Measurements from ENCODE around the gene DCLK3. TPM values are rescaled to one million over a fixed set of nuclear protein-coding genes. Genes with fewer than 3 reads are reported as not detected.

DCLK3 gene
- total and polyA plus RNA-seq, 4 donors = 0.04 to 0.80 (median 0.21) TPM

DNA sequence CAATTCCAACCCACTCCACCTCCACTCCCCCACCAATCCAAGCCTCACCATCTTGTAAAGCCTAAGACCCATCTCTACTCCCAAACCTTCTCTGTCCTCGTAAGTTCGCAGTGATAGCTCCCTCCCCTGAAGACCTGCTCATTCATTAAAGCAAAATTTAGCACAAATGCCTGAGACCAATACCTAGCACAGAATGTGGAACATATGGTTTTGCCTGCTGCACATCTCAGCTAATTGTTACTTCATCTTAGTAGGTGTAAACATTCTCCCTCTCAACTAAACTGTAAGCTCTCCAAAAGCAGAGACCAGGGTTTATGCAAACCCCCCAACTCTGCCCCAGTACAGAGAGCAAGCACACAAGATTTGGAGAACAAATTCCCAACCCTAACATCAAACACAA is 20.5 kb downstream of the DCLK3 start:
- peaks cover 0 to 4% (median 0%) of the 10 kb centered on the region in 5 donors for H3K4me1 ChIP-seq (ENCODE audit: control insufficient read depth in 5 of 5, insufficient read depth in 5 of 5, low read length in 5 of 5)
- H3K27ac ChIP-seq (ENCODE audit: low read depth in 1 of 2, low read length in 1 of 2) = no peak overlapping the region
- ATAC-seq (ENCODE audit: insufficient read depth, low FRiP score) = no peak
- TF ChIP-seq, protein P1, sequence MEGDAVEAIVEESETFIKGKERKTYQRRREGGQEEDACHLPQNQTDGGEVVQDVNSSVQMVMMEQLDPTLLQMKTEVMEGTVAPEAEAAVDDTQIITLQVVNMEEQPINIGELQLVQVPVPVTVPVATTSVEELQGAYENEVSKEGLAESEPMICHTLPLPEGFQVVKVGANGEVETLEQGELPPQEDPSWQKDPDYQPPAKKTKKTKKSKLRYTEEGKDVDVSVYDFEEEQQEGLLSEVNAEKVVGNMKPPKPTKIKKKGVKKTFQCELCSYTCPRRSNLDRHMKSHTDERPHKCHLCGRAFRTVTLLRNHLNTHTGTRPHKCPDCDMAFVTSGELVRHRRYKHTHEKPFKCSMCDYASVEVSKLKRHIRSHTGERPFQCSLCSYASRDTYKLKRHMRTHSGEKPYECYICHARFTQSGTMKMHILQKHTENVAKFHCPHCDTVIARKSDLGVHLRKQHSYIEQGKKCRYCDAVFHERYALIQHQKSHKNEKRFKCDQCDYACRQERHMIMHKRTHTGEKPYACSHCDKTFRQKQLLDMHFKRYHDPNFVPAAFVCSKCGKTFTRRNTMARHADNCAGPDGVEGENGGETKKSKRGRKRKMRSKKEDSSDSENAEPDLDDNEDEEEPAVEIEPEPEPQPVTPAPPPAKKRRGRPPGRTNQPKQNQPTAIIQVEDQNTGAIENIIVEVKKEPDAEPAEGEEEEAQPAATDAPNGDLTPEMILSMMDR (IDR thresholded peaks at IDR 0.05; ENCODE audit: control extremely low read depth, extremely low read depth) = no peak
- no peak for DNase-seq
- H3K9ac ChIP-seq (ENCODE audit: insufficient read depth in 1 of 2, low read length in 2 of 2) = no peak overlapping the region
- no peaks in the 10 kb centered on the region for H3K36me3 ChIP-seq (ENCODE audit: control insufficient read depth in 4 of 4, insufficient read depth in 4 of 4, low read length in 4 of 4)
- no peaks in the 10 kb centered on the region for H3K9me3 ChIP-seq (ENCODE audit: control insufficient read depth in 4 of 4, insufficient read depth in 3 of 4, low read length in 3 of 4)
- no peaks in the 10 kb centered on the region for H3K27me3 ChIP-seq (ENCODE audit: control insufficient read depth in 3 of 3, insufficient read depth in 3 of 3, low read length in 2 of 3)
- H3K4me3 ChIP-seq = no peak overlapping the region
- WGBS, 2 donors = 95% methylated on average over 2 of the region's 2 CpGs

DNA sequence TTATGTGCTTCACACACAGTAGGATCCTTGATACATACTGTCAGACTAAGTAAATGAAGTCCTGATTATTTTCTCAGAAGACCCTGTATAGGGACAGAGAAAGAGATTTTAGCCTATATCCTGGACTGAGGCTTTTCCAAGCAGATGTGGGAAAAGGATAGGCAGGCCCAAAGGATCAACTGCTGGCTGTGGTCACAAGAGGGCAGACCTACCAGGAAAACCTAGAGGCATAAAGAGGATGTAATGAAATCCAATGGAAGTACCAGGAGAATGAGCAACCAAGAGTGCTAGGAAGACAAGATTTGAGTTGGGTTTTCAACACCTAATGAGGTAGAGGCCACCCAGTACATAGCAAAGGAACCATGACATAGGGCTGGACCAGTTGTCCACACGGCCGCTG is 23.1 kb downstream of the DCLK3 start:
- H3K36me3 ChIP-seq (ENCODE audit: control insufficient read depth in 4 of 4, insufficient read depth in 4 of 4, low read length in 4 of 4) = no peaks in the 10 kb centered on the region
- no peak overlapping the region for H3K27ac ChIP-seq (ENCODE audit: low read depth in 1 of 2, low read length in 1 of 2)
- H3K9me3 ChIP-seq (ENCODE audit: control insufficient read depth in 4 of 4, insufficient read depth in 3 of 4, low read length in 3 of 4) = no peaks in the 10 kb centered on the region
- ATAC-seq (ENCODE audit: insufficient read depth, low FRiP score) = no peak
- no peak overlapping the region for H3K9ac ChIP-seq (ENCODE audit: insufficient read depth in 1 of 2, low read length in 2 of 2)
- peaks cover 0 to 8% (median 0%) of the 10 kb centered on the region in 5 donors for H3K4me1 ChIP-seq (ENCODE audit: control insufficient read depth in 5 of 5, insufficient read depth in 5 of 5, low read length in 5 of 5)
- H3K4me3 ChIP-seq = no peak overlapping the region
- no peaks in the 10 kb centered on the region for H3K27me3 ChIP-seq (ENCODE audit: control insufficient read depth in 3 of 3, insufficient read depth in 3 of 3, low read length in 2 of 3)
- WGBS, 2 donors = 93 to 98% methylated on average over 2 of the region's 2 CpGs
- TF ChIP-seq, protein P1 (IDR thresholded peaks at IDR 0.05; ENCODE audit: control extremely low read depth, extremely low read depth) = no peak
- DNase-seq = no peak

DNA sequence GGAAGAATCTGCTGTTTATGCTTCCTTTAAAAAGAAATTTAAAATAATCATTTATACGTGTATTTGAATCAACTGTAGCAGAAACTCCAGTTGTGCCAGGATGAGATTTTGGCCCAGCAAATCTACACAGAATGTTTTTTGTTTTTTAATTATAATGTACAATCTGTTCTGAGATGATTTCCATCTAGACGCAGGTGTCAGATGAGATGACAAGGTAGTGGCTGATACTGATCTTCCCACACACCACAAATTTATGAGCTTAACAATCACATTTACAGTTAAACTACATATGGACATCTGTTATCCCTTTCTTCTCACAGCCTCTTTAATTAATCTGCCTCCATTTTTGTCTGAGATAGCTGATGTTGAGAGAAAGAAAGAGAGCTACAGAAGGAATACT is 23.6 kb downstream of the DCLK3 start:
- TF ChIP-seq, protein P1 (IDR thresholded peaks at IDR 0.05; ENCODE audit: control extremely low read depth, extremely low read depth) = no peak
- H3K27ac ChIP-seq (ENCODE audit: low read depth in 1 of 2, low read length in 1 of 2) = no peak overlapping the region
- H3K9ac ChIP-seq (ENCODE audit: insufficient read depth in 1 of 2, low read length in 2 of 2) = no peak overlapping the region
- H3K9me3 ChIP-seq (ENCODE audit: control insufficient read depth in 4 of 4, insufficient read depth in 3 of 4, low read length in 3 of 4) = no peaks in the 10 kb centered on the region
- H3K4me1 ChIP-seq (ENCODE audit: control insufficient read depth in 5 of 5, insufficient read depth in 5 of 5, low read length in 5 of 5) = peaks cover 0 to 12% (median 0%) of the 10 kb centered on the region in 5 donors
- no peaks in the 10 kb centered on the region for H3K36me3 ChIP-seq (ENCODE audit: control insufficient read depth in 4 of 4, insufficient read depth in 4 of 4, low read length in 4 of 4)
- DNase-seq (no peak), ATAC-seq (ENCODE audit: insufficient read depth, low FRiP score) (no peak)
- no peak overlapping the region for H3K4me3 ChIP-seq
- 66 to 83% methylated on average over 2 of the region's 2 CpGs for WGBS, 2 donors
- H3K27me3 ChIP-seq (ENCODE audit: control insufficient read depth in 3 of 3, insufficient read depth in 3 of 3, low read length in 2 of 3) = no peaks in the 10 kb centered on the region

DNA sequence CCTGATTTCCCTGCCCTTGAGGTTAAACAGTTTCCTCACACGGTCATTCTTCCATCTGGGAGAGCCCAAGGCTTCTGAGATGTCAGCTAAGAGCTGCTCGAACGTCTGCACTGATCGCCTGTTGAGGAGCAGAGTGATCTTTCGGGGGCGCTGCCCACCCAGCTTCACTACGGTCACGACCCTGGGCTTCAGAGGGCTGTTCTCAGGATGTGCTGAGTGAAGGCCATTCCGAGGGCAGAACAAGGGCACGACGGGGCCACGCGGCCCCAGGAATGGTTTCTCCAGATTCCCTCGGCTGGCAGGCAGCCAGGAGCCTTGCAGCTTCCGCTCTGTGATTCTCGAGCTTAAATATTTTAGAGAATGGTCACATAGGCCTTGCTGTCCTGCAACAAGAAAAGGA is 25.7 kb downstream of the DCLK3 start:
- 71 to 85% methylated on average over 16 of the region's 16 CpGs for WGBS, 2 donors
- no peak overlapping the region for H3K9ac ChIP-seq (ENCODE audit: insufficient read depth in 1 of 2, low read length in 2 of 2)
- H3K9me3 ChIP-seq (ENCODE audit: control insufficient read depth in 4 of 4, insufficient read depth in 3 of 4, low read length in 3 of 4) = no peaks in the 10 kb centered on the region
- peak; percentile 57 to 74 (median 69) for DNase-seq
- no peak for ATAC-seq (ENCODE audit: insufficient read depth, low FRiP score)
- no peak overlapping the region for H3K27ac ChIP-seq (ENCODE audit: low read depth in 1 of 2, low read length in 1 of 2)
- TF ChIP-seq, protein P1 (IDR thresholded peaks at IDR 0.05; ENCODE audit: control extremely low read depth, extremely low read depth) = no peak
- no peaks in the 10 kb centered on the region for H3K27me3 ChIP-seq (ENCODE audit: control insufficient read depth in 3 of 3, insufficient read depth in 3 of 3, low read length in 2 of 3)
- H3K4me1 ChIP-seq (ENCODE audit: control insufficient read depth in 5 of 5, insufficient read depth in 5 of 5, low read length in 5 of 5) = peaks cover 0 to 21% (median 0%) of the 10 kb centered on the region in 5 donors
- no peak overlapping the region for H3K4me3 ChIP-seq
- no peaks in the 10 kb centered on the region for H3K36me3 ChIP-seq (ENCODE audit: control insufficient read depth in 4 of 4, insufficient read depth in 4 of 4, low read length in 4 of 4)
